Ovary (tissue), 3 donors: ENCODE data around the gene RGS10.
"Not testable (repeated sequence)": the region's sequence is repeated elsewhere in the genome, so short reads cannot be mapped to it uniquely, and the experiment has no call there.

Experiments used
- CTCF ChIP-seq, 3 donors: fragments of 450-650 bp in 2 of 3; fragments of 200-600 bp in 1 of 3; IDR thresholded peaks; one replicate each; pipeline versions ENCODE4 v1.5.1 to v1.8.0; 2016 to 2022; ENCODE audit warnings: antibody characterized with exemption in 3 of 3, mild to moderate bottlenecking in 1 of 3
- POLR2A ChIP-seq: fragments of 450-650 bp; IDR thresholded peaks from one replicate; pipeline ENCODE4 v1.6.1; 2017; ENCODE audit warnings: antibody characterized with exemption, mild to moderate bottlenecking, moderate library complexity
- donor health status: DM: no; HTN: no; CAD: no.

GRCh38 chr10:119532251-119532650, 10.3 kb downstream of the RGS10 start:
- not testable (repeated sequence) for TF ChIP-seq POLR2A; CTCF (IDR thresholded peaks at IDR 0.05)
